Osteoblast (primary cell): ENCODE data around the gene TBX15. TPM values are rescaled to one million over a fixed set of nuclear protein-coding genes. Genes with fewer than 3 reads are reported as not detected.

ENCODE experiments used
- DNase-seq: peaks from one replicate; pipeline ENCODE4 v3.0.0; 2011; ENCODE audit warnings: low spot score, mixed read lengths; ENCODE audit not compliant: insufficient read length; ENCODE audit errors: missing footprints
- H2AFZ ChIP-seq: 2 replicates; pipeline ENCODE4 v1.6.0; 2011; ENCODE audit warnings: mild to moderate bottlenecking, low read length
- H3K27ac ChIP-seq: 2 replicates; pipeline ENCODE4 v1.5.1; 2011; ENCODE audit warnings: mild to moderate bottlenecking, low read depth, low read length, moderate library complexity
- H3K27me3 ChIP-seq: 2 replicates; pipeline ENCODE4 v1.6.0; 2012; ENCODE audit warnings: mild to moderate bottlenecking, control low read depth, inconsistent platforms, low read length, moderate library complexity; ENCODE audit not compliant: insufficient read depth
- H3K36me3 ChIP-seq: 2 replicates; pipeline ENCODE4 v1.5.1; 2011; ENCODE audit warnings: mild to moderate bottlenecking, low read length, control low read depth, moderate library complexity; ENCODE audit not compliant: insufficient read depth
- H3K4me1 ChIP-seq: 2 replicates; pipeline ENCODE4 v1.5.1; 2011; ENCODE audit warnings: mild to moderate bottlenecking, low read length, control low read depth, moderate library complexity; ENCODE audit not compliant: insufficient read depth
- H3K4me2 ChIP-seq: 2 replicates; pipeline ENCODE4 v1.6.0; 2011; ENCODE audit warnings: mild to moderate bottlenecking, low read length; ENCODE audit not compliant: insufficient read depth
- H3K4me3 ChIP-seq: fragments of 200-600 bp; sonication (generic); 3 replicates; pipeline ENCODE4 v1.5.1; 2012; ENCODE audit warnings: mild to moderate bottlenecking, low read length, inconsistent platforms; ENCODE audit not compliant: insufficient read depth
- H3K79me2 ChIP-seq: 2 replicates; pipeline ENCODE4 v1.6.0; 2012; ENCODE audit warnings: mild to moderate bottlenecking, low read length, control low read depth, inconsistent platforms; ENCODE audit not compliant: insufficient read depth
- H3K9me3 ChIP-seq: 2 replicates; pipeline ENCODE4 v1.5.1; 2011; ENCODE audit warnings: low read depth, low read length, control low read depth
- H4K20me1 ChIP-seq: 2 replicates; pipeline ENCODE4 v1.6.0; 2012; ENCODE audit warnings: mild to moderate bottlenecking, low read length, control low read depth; ENCODE audit not compliant: insufficient read depth
- total RNA-seq: library from RNA; depleted of rRNA; stranded (reverse); fragments of >200 nt; gene quantifications from 2 replicates; pipeline ENCODE4 v1.2.3, GENCODE V29; 2012
- TF ChIP-seq, protein P1 (sequence below): IDR thresholded peaks from 2 replicates; pipeline ENCODE4 v1.5.1; 2011; ENCODE audit warnings: mild to moderate bottlenecking, low read depth, low read length, moderate library complexity; ENCODE audit errors: extremely low read depth

TBX15 gene
- total RNA-seq, 1 donor: 44.5 TPM

DNA sequence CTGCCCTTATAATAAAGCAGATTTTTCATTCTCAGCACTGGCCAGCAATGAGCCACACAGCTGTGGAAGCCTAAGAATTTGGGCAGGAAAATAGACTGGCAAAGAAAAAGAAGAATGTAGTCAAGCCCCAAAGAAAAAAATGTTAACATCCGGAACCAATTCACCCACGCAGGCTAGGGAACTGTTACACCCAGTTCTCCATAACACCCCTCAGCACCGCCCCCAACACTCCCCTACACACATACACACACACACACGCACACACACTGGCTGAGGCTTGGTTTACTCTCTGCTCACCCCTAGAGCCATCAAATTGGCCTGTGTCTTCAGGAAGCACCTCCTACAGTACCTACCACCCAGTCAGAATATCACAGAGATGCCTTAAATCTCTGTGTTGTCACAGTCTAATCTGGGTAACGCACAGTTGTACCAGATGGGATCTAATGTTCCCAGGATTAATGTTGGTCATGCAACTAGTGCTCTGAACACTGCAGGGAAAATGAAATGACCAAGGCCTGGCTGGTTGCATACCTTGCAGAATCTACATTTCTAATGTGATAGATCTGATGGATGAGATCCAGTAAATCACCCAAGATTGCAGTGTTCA lies 14.5 kb downstream of the TBX15 start:
- no peak overlapping the region for H3K4me2 ChIP-seq
- no peak for DNase-seq
- peaks cover 100% of the 10 kb centered on the region for H3K79me2 ChIP-seq
- no peak overlapping the region for H3K27ac ChIP-seq
- H3K4me1 ChIP-seq: peaks cover 27% of the 10 kb centered on the region
- no peaks in the 10 kb centered on the region for H3K36me3 ChIP-seq
- no peaks in the 10 kb centered on the region for H3K9me3 ChIP-seq
- H3K27me3 ChIP-seq: no peaks in the 10 kb centered on the region
- no peak overlapping the region for H3K4me3 ChIP-seq
- peaks cover 58% of the 10 kb centered on the region for H4K20me1 ChIP-seq
- H2AFZ ChIP-seq: no peak overlapping the region
- TF ChIP-seq, protein P1, sequence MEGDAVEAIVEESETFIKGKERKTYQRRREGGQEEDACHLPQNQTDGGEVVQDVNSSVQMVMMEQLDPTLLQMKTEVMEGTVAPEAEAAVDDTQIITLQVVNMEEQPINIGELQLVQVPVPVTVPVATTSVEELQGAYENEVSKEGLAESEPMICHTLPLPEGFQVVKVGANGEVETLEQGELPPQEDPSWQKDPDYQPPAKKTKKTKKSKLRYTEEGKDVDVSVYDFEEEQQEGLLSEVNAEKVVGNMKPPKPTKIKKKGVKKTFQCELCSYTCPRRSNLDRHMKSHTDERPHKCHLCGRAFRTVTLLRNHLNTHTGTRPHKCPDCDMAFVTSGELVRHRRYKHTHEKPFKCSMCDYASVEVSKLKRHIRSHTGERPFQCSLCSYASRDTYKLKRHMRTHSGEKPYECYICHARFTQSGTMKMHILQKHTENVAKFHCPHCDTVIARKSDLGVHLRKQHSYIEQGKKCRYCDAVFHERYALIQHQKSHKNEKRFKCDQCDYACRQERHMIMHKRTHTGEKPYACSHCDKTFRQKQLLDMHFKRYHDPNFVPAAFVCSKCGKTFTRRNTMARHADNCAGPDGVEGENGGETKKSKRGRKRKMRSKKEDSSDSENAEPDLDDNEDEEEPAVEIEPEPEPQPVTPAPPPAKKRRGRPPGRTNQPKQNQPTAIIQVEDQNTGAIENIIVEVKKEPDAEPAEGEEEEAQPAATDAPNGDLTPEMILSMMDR: no peak

DNA sequence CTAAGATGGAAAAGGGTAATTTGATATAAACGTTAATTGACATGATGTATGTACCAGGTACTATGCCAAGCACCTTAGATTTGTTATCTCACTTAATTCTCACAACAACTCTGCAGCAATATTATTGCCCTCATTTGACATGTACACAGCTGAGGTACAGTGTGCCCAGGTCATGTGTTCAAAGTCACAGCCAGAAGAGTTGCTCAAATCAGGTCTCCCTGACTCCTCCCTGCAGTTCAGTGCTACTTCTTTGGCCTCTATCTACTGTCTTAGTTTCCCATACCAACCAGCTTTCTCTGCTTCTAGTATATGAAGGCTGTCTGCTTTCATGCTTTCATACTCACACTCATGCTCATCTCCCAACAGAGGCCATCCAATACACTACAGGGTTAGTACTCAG lies 15.1 kb downstream of the TBX15 start:
- H3K79me2 ChIP-seq: peaks cover 100% of the 10 kb centered on the region
- H3K36me3 ChIP-seq: no peaks in the 10 kb centered on the region
- DNase-seq: no peak
- H3K27me3 ChIP-seq: no peaks in the 10 kb centered on the region
- H3K4me3 ChIP-seq: no peak overlapping the region
- H3K4me2 ChIP-seq: no peak overlapping the region
- H3K9me3 ChIP-seq: no peaks in the 10 kb centered on the region
- H4K20me1 ChIP-seq: peaks cover 58% of the 10 kb centered on the region
- no peak overlapping the region for H2AFZ ChIP-seq
- H3K27ac ChIP-seq: no peak overlapping the region
- TF ChIP-seq, protein P1: no peak
- H3K4me1 ChIP-seq: peaks cover 25% of the 10 kb centered on the region

DNA sequence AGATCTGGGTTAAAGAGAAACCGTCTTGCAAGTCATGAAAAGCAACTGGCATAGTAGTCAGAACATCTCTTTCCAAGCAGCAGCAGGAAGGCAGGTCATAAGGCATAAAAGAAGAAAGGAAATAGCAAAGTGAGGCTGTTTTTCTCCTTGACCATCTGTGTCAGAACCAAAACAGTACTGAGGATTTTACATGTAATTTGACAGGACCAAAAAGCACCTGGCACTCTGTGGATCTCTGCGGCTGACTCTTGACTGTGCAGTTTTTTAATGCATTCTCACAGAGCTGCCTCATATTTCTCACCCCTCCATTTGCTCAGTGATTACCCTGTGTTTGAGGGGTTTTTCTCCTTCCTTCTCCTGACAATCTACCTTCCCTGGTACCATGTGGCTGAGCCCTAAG lies 17.7 kb downstream of the TBX15 start:
- Histone ChIP-seq H2AFZ (no peak overlapping the region), H3K27me3 (no peaks in the 10 kb centered on the region), H3K79me2 (peaks cover 97% of the 10 kb centered on the region), H3K36me3 (no peaks in the 10 kb centered on the region), H3K4me1 (peaks cover 19% of the 10 kb centered on the region), H3K27ac (no peak overlapping the region), H4K20me1 (peaks cover 48% of the 10 kb centered on the region), H3K4me2 (no peak overlapping the region), H3K9me3 (no peaks in the 10 kb centered on the region), H3K4me3 (no peak overlapping the region)
- TF ChIP-seq, protein P1: no peak
- no peak for DNase-seq

DNA sequence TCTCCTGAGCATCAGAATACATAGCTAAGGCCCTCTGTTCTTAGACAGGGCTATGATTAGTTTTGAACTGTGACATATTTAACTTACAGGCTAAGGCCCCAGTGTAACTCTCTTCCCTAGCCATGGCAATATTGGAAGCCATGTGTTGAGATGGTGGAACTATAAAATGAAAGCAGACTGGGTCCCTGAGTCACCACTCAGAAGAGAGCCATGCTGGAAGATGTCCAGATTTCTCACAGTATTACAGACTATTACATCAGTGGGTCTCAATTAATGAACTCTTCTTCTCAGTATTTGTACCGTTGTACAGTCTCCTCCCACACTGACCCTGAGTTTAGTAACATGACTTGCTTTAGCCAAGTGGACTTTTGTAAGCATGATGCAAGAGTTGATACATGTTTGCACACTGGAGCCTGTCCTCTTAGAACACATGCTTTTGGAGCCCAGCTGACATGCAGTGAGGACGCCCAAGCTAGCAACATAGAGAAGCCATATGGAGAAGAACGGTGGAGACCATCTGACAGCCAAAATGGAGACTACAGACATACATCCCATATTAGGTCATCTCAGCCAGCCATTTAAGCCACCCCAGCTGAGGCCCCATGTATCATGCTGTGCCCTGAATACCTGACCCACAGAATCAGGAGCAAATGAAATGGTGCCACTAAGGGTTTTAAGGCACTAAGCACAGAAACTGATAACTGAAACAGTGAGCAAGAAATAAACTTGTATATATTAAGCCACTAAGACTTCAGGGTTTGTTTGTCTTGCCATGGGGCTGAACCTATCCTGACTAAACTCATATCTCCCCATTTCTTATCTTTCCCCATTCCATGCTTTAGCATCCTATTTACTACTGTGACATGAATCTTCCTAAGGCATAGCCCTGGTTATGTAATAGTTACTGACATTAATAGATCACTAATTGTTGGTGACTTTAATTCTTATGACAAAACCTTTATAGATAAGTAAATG lies 24.4 kb downstream of the TBX15 start:
- Histone ChIP-seq H3K27ac (peak overlapping the region; percentile 46), H3K4me2 (peak overlapping the region; percentile 8), H3K79me2 (peaks cover 88% of the 10 kb centered on the region), H3K9me3 (no peaks in the 10 kb centered on the region), H3K4me1 (peaks cover 32% of the 10 kb centered on the region), H2AFZ (no peak overlapping the region), H3K36me3 (peaks cover 10% of the 10 kb centered on the region), H3K27me3 (no peaks in the 10 kb centered on the region), H3K4me3 (no peak overlapping the region), H4K20me1 (peaks cover 28% of the 10 kb centered on the region)
- TF ChIP-seq, protein P1: no peak
- no peak for DNase-seq
